Activated CD8-positive, alpha-beta T cell treated with anti-CD3 and anti-CD28 coated beads for 36 hours (primary cell): ENCODE data around the gene THTPA. TPM values are rescaled to one million over a fixed set of nuclear protein-coding genes. Genes with fewer than 3 reads are reported as not detected.

Experiments used
- ATAC-seq: fragments of 200-7000 bp; cut with Tn5 transposase; one replicate; pipeline ENCODE4 v1.10.0; 2021; ENCODE audit warnings: mild to moderate bottlenecking, moderate library complexity
- CTCF ChIA-PET: fragments of 350-600 bp; sonication (Branson Sonifier 250); formaldehyde crosslinking; loops from one replicate; lab custom pipeline; 2021; ENCODE audit warnings: antibody characterized with exemption; lab: Charles Lee
- POLR2A ChIA-PET: fragments of 350-600 bp; sonication (Branson Sonifier 250); formaldehyde crosslinking; loops from one replicate; lab custom pipeline; 2021; ENCODE audit warnings: antibody characterized with exemption; lab: Charles Lee
- DNase-seq: peaks from one replicate; pipeline ENCODE4 v3.0.0-alpha.2; 2020
- H3K27ac Mint-ChIP-seq: one replicate; pipeline ENCODE4 v1.8.0; 2021; ENCODE audit warnings: mild to moderate bottlenecking, mixed read lengths
- H3K27me3 Mint-ChIP-seq: one replicate; pipeline ENCODE4 v1.8.0; 2021; ENCODE audit warnings: mixed read lengths
- H3K36me3 Mint-ChIP-seq: one replicate; pipeline ENCODE4 v1.8.0; 2021; ENCODE audit warnings: low read depth, mixed read lengths
- H3K4me1 Mint-ChIP-seq: one replicate; pipeline ENCODE4 v1.8.0; 2021; ENCODE audit warnings: low read depth, mixed read lengths
- H3K4me3 Mint-ChIP-seq: one replicate; pipeline ENCODE4 v1.8.0; 2021; ENCODE audit warnings: mild to moderate bottlenecking, moderate library complexity, mixed read lengths
- H3K9me3 Mint-ChIP-seq: one replicate; pipeline ENCODE4 v1.8.0; 2021; ENCODE audit warnings: mixed read lengths
- intact Hi-C: fragments of 100-400 bp; cut with micrococcal nuclease; formaldehyde crosslinking; loops from one replicate; pipeline ENCODE4 v1.10.0; 2022
- total RNA-seq, 2 experiments: library from RNA; stranded (reverse); gene quantifications; one replicate each; pipeline ENCODE4 v1.2.3, GENCODE V29; 2021
- TF ChIP-seq, protein P1 (sequence below): fragments of 200-600 bp; IDR thresholded peaks from one replicate; pipeline ENCODE4 v1.8.0; 2022; ENCODE audit warnings: antibody characterized with exemption, mild to moderate bottlenecking

THTPA gene
- total RNA-seq, 2 experiments from 2014 or later, result 5.1 to 7.6 TPM

DNA sequence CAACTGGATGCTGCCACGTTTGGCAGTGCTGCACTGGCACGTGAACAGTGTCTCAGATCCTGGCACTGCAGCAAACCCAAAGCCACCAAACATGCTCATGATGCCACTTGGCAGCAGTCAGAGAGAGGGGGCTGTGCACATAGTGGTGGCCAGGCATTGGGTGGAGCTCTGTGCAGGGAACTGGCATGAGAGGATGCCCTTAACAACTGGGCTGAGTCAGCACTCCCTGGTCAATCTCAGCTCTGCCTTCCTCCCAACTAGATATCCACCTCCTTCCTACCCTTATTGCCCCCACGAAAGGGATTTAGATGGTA lies 41.5 kb upstream of the THTPA start:
- Mint-ChIP-seq H3K27ac (no peak overlapping the region), H3K4me3 (no peak overlapping the region), H3K36me3 (no peaks in the 10 kb centered on the region), H3K4me1 (peaks cover 6% of the 10 kb centered on the region), H3K27me3 (no peaks in the 10 kb centered on the region), H3K9me3 (no peaks in the 10 kb centered on the region)
- DNase-seq (no peak), ATAC-seq (no peak)
- ChIA-PET POLR2A (no interaction called here), CTCF (no interaction called here)
- TF ChIP-seq, protein P1, sequence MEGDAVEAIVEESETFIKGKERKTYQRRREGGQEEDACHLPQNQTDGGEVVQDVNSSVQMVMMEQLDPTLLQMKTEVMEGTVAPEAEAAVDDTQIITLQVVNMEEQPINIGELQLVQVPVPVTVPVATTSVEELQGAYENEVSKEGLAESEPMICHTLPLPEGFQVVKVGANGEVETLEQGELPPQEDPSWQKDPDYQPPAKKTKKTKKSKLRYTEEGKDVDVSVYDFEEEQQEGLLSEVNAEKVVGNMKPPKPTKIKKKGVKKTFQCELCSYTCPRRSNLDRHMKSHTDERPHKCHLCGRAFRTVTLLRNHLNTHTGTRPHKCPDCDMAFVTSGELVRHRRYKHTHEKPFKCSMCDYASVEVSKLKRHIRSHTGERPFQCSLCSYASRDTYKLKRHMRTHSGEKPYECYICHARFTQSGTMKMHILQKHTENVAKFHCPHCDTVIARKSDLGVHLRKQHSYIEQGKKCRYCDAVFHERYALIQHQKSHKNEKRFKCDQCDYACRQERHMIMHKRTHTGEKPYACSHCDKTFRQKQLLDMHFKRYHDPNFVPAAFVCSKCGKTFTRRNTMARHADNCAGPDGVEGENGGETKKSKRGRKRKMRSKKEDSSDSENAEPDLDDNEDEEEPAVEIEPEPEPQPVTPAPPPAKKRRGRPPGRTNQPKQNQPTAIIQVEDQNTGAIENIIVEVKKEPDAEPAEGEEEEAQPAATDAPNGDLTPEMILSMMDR, result no peak
- intact Hi-C loops, result no loop called here

DNA sequence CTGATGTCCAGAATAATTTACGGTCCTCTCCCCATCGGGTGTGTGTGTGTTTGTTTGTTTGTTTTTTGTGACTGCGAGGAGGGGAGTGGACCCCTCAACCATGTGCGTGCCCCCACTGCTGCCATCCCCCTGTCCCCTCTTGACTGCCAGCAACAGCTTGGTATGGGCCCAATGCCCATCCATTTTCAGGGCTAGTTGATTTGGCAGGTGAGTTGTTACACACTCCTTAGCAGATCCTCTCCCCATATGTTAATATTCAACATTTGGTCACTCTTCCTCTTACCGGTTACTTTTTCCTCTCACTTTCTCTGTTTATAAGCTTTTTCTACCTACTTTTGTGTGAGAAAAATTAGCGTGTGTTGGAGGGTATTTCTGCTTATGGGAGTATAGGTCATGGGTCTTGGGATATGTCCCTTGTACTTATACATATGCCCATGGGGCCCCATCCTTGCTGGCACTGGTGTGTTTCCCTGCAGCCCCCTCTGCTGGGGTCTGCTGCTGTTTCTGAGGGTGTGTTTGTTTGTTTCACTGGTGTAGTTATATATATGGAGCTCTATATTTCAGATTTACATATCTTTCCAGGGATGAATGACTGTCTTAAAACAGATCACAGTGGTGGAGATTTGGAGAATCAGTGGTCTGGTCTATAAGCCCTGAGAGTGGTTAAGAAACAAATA lies 38.3 kb upstream of the THTPA start:
- Mint-ChIP-seq H3K27me3 (no peaks in the 10 kb centered on the region), H3K9me3 (no peaks in the 10 kb centered on the region), H3K4me1 (no peaks in the 10 kb centered on the region), H3K4me3 (no peak overlapping the region), H3K36me3 (no peaks in the 10 kb centered on the region), H3K27ac (no peak overlapping the region)
- ChIA-PET POLR2A (no interaction called here), CTCF (interaction anchor here (1.0 to 1.4 kb wide), 3 partner anchors 10 to 42 kb away, joined by 3 to 4 read pairs (median 3); no protein-coding TSS in a partner anchor)
- TF ChIP-seq, protein P1, result no peak
- ATAC-seq, result no peak
- DNase-seq, result no peak
- intact Hi-C loops, result no loop called here

DNA sequence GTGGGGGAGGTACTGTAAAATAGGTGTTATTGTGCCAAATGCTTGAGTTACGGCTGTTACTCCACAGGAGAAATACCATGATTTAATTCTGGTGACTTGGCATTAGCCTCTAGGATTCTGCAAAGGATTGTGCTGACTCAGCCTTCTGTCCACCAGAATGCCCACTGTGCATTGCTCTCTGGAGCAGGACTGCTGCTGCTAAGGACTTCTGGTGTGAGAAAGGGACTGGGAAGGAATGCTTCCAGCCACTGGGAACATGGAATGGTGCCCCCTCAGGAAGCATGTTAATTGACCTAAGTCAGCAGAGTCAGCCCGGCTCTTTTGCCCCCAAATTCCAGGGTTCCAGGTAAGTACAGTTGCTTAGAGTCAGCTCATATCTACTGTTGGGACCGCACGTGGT lies 37.4 kb upstream of the THTPA start:
- ChIA-PET CTCF (interaction anchor here (1.4 kb wide), 1 partner anchor 40 kb away, joined by 3 read pairs; no protein-coding TSS in a partner anchor), POLR2A (no interaction called here)
- no peaks in the 10 kb centered on the region for H3K9me3 Mint-ChIP-seq
- no peaks in the 10 kb centered on the region for H3K36me3 Mint-ChIP-seq
- TF ChIP-seq, protein P1, result no peak
- no peaks in the 10 kb centered on the region for H3K27me3 Mint-ChIP-seq
- DNase-seq, result no peak
- H3K4me3 Mint-ChIP-seq, result no peak overlapping the region
- intact Hi-C loops, result no loop called here
- no peak overlapping the region for H3K27ac Mint-ChIP-seq
- ATAC-seq, result no peak
- no peaks in the 10 kb centered on the region for H3K4me1 Mint-ChIP-seq

DNA sequence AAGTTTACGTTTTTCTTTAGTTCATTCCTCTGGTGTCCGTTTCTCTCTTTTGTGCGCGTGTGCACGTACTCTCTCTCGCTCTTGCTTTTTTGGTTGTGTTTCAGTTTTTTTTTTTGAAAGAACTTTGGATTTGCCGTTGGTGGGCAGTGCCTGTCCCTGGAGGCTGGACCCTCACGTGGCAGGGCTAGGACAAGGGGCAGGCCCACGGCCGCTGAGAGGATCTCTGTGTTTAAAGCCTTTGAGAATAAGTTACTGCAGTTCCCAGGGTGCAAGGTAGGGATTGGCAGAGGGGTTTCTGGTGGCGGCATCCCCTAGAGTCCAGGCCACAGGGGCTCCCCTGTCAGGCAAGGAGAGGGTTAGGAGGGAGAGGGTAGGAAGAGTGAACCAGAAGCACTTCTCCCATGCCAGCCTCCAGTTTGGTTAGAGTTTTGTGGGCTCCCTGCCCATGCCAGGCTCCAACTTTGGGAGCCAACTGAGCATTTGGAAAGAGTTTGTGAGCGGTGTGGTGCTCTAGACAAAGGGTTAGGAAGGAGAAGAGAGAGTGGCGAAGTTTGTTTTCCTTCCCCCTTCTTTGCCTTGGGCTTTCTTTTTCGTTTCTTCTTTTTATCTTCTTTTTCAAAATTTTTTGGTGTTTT lies 35.1 kb upstream of the THTPA start:
- H3K27ac Mint-ChIP-seq, result no peak overlapping the region
- no peaks in the 10 kb centered on the region for H3K36me3 Mint-ChIP-seq
- H3K27me3 Mint-ChIP-seq, result no peaks in the 10 kb centered on the region
- CTCF ChIA-PET, result no interaction called here
- DNase-seq (no peak), ATAC-seq (no peak)
- no peak overlapping the region for H3K4me3 Mint-ChIP-seq
- TF ChIP-seq, protein P1, result no peak
- no peaks in the 10 kb centered on the region for H3K9me3 Mint-ChIP-seq
- intact Hi-C loops, result no loop called here
- H3K4me1 Mint-ChIP-seq, result no peaks in the 10 kb centered on the region
- POLR2A ChIA-PET, result no interaction called here
